Skeletal muscle cell (primary cell): Measurements from ENCODE around the gene TRAF7.

Source experiments
- DNase-seq: peaks from one replicate; pipeline ENCODE4 v3.0.0-alpha.2; 2010; ENCODE audit warnings: low read depth
- H3K4me3 ChIP-seq: 2 replicates; pipeline ENCODE4 v1.5.1; 2011; ENCODE audit warnings: low read depth, mild to moderate bottlenecking, control low read depth, low read length, moderate library complexity

The TRAF7 gene

DNA sequence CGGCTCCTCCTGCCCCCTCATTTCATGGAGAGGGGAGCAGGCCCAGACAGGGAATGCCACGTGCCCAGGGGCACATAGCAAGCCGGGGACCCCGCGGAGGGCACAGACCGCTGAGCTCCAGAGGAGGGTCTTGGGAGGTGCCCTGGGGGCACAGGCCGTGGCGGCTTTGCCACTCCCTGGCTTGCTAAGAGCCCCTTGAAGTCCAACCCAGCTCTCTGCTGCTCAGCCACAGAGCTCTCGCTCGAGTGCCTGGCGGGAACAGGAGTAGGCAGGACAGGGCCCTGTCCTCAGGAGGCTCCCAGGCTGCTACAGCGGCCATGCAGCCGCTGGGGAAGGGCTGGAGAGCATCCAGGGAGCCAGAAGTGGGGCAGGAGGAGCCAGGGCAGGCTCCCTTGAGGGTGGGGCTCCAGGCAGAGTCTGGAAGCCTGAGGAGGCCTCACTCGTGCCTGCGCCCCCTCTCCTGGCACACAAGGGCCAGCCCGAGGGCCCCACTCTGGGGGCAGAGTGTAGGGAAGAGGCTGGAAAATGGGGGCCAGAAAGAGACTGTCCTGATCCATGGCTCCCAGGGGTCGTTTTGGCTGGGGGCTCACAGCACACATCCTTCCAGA is 11.6 kb upstream of the TRAF7 start:
- no peak for DNase-seq
- H3K4me3 ChIP-seq = no peak overlapping the region

DNA sequence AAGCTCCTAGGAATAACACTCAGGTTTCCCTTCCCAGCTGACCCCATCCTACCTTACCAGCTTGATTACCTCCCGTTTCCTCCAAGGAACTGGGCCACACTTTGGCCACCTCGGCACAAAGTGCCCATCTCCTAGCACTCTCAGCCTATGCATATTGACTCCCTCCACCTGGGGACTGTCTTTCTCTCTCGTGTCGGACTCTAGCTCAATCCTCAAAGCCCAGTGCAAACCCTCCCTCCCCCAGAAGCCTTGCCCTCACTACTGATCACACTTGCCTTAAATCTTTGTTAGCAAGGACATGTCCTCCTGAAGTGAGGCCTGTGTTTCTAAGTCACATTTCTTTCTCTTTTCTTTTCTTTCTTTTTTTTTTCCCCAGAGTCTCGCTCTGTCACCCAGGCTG is 9.7 kb upstream of the TRAF7 start:
- DNase-seq = no peak
- no peak overlapping the region for H3K4me3 ChIP-seq

DNA sequence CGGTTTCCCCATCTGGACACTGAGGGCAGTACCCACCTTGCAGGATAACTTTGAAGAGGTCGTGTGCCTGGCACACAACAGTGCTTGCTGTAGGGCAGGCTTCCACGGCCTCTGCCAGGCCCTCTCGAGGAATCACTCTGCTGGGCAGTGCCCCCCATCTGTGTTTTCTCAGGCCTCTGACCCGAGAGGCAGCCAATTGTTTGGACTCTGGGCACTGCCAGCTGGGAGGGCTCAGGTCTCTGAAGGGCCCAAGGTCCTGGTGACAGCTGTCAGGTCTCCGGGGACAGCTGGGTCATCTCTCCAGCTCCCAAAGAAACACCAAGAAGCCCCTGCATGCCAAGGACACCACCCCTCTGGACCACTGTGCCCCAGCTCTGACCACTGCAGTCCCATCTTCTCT is 8.2 kb upstream of the TRAF7 start:
- DNase-seq = no peak
- H3K4me3 ChIP-seq = no peak overlapping the region

DNA sequence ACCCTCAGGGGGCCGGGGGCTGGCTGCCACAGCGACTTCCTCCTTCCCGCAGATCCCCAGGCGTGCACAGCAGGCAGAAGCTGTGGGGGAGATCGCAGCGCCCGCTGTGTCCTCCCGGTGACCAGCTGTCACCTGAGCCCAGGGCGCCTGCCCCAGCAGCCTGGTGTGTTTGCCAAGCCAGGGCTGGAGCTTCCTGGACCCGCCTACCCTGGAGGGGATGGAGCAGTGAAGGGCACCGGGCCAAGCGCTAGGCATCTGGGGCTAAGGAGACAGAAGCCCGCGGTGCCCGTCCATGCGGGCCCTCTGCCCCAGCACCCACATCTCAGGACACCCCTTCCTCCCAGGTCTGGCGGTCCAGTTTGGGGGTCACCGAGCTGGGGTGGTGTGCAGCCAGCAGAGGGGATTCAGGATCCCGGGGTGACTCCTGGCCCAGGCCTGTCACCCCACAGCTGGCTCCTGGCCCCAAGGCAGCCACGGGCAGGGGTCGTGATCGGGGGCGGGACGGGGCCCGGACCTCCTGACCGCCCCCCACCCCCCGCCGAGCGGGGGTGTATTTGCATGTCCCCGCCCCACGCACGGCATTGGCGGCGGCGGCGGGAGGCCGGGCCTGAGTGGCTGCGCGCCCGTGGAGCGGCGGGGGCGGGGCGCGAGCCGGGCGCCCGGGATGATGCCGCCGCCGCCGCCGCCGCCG is 7.5 kb upstream of the TRAF7 start, which contains the start of gene RAB26:
Gene RAB26, plus strand, starts transcription at position 645 of the 691 bp plus-strand sequence. CDS start 159 bp downstream, outside the sequence.
- DNase-seq = no peak
- H3K4me3 ChIP-seq = peak within 1 kb of the TSS; percentile 48

DNA sequence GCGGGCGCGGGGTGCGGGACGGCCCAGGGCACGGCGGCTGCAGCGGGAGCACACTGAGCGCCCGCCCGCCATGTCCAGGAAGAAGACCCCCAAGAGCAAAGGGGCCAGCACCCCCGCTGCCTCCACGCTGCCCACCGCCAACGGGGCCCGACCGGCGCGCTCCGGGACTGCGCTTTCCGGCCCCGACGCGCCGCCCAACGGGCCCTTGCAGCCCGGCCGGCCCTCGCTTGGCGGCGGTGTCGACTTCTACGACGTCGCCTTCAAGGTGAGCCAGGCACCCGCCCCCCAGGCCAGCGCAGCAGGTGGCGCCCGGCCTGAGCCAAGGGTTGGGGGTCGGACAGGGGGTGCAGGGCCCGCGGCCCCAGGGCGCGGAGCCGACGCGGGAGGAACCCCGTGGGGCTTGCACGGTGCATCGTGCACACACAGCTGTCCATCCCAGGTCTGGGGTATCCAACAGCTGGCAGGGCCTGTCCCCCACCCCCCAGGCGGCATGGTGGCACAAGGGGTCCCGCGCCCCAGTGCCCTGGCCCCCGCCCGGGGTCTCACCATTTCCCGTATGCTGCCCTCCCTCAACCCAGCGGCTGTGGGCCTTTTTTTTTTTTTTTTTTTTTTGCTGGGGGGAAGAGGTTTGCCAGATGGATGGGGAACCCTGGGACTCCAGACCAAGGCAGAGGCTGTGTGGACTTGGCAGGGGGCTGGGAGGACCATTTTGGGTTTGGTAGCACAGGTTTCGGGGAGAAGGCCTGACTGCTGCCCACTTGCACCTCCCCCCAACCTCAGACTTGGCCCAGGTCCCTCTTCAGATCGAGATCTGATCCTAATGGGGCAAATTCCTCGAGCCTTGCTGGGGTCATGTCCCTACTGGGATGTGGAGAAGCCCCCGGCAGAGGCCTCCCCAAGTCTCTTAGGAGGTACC is 6.6 kb upstream of the TRAF7 start:
- H3K4me3 ChIP-seq = peak overlapping the region; percentile 48
- DNase-seq = no peak

DNA sequence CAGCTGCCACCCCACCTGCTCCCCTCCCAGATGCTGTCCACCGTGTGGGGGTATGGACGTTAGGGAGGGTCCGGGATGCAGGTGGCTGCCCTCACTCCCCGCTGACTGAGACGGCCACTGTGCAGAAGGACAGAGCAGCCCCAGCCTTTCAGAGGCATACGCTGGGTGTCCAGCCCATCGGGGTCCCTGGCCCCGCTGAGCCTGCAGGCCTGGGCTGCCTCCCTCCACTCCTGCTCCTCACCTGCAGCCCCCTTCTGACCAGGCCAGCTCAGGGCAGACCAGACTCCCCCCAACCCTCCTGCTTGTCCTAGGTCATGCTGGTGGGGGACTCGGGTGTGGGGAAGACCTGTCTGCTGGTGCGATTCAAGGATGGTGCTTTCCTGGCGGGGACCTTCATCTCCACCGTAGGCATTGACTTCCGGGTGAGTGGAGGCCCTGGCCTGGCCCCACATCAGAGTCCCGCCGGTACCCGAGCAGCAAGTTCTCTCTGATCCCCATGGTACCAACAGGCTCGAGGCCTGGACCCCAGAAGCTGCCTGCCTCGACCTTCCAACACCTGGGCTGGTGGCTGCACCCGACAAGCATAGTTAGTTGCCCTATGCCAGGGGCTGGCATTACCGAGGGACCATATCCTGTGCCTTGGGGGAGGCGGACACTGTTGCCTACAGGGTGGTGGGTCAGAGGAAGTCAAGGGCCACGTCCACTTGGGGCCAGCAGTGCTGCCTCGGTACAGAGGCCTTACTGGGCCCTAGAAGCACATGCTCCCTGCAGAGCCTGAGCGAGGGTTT is 5.8 kb upstream of the TRAF7 start:
- H3K4me3 ChIP-seq = peak overlapping the region; percentile 3
- no peak for DNase-seq

DNA sequence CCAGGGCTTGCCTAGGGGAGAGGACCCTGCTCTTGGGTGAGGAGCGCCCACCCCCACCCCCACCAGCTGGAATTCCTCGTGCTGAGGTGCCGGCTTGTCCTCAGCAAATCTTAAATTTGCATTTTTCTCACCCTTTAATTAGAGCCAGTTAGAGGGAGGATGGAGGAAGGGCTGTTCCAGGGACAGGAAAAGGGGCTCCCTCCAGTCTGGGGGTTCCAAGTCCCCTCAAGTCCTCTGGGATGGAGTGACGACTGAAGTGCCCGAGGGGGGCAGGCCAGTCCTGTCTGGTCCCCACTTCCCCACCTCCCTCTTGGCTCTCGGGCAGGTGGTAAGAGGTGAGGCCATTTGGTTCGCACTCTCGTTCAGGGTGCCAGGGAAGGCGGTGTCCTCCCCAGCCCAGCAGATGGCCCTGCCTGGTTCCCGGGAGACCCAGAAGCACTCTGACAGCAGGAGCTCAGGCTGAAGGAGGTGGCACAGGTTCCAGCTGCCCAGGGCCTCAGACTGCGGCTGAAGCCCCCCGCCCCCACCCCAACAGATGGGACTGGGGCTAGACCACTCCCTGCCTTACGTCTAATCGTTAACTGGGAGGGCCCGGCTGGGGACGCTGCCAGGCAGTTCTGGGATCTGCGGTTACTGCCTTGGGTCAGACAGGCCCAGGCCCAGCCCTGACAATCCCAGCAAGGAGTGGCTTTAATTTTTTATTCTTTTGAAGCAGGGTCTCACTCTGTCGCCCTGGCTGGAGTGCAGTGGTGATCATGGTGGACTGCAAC is 5.0 kb upstream of the TRAF7 start:
- no peak overlapping the region for H3K4me3 ChIP-seq
- DNase-seq = no peak

DNA sequence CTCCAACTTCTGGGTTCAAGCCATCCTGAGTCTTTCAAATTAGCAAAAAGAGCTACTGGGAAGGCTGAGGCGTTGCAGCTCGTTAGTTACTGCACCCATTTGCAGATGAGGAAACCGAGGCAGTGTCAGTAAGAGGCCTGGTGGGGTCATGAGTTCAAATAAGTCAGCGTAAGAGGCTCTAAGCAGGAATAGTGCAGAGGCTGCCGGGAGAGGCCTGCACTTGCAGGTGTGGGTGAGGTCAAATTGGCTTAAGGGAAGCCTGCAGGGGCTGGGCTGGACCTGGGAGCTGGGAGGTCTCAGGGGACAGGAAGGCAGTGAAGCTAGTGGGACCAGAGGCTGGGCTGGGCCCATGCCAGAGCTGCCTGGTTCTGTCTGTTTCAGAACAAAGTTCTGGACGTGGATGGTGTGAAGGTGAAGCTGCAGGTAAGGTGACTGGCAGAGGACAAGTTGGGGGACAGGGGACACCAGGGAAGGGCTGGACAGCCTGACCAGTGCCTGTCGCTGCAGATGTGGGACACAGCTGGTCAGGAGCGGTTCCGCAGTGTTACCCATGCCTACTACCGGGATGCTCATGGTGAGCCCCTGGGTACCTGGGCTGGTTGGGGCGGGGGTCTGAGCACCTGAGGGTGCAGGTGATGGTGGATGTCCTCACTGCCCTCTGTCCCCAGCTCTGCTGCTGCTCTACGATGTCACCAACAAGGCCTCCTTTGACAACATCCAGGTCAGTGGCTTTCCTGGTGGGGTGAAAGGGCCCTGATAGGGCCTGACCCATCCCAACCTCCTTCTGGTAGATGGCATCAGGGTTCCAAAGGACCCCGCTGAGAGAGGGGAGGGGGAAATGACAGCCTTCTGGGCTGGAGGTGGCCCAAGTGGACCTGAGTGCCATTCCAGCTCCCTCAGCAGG is 4.1 kb upstream of the TRAF7 start:
- no peak overlapping the region for H3K4me3 ChIP-seq
- DNase-seq = no peak

DNA sequence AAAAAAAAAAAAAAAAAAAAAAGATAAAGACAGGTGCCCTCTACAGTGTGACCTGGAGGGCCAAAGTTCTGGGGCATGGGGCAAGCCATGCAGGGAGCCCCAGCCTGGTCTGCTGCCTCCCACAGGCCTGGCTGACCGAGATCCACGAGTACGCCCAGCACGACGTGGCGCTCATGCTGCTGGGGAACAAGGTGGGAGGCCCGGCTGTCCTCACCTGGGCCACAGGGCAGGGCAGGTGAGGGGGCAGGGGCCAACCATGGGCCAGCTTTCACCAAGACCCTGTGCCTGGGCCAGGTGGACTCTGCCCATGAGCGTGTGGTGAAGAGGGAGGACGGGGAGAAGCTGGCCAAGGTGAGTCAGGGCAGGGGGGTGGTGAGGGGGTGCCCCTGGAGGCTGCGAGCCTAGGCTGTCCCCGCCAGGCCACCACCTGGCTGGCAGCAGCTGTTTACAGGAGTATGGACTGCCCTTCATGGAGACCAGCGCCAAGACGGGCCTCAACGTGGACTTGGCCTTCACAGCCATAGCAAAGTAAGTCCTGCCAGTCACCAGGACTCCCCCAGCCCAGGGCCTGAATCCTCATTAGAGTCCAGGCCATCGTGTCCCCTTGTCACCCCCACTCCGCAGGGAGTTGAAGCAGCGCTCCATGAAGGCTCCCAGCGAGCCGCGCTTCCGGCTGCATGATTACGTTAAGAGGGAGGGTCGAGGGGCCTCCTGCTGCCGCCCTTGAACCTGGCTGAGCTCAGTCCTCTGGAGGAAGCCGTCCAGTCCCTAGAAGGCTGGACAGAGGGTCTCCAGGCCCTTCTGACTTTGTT is 2.7 kb upstream of the TRAF7 start:
- peak overlapping the region; percentile 91 for H3K4me3 ChIP-seq

DNA sequence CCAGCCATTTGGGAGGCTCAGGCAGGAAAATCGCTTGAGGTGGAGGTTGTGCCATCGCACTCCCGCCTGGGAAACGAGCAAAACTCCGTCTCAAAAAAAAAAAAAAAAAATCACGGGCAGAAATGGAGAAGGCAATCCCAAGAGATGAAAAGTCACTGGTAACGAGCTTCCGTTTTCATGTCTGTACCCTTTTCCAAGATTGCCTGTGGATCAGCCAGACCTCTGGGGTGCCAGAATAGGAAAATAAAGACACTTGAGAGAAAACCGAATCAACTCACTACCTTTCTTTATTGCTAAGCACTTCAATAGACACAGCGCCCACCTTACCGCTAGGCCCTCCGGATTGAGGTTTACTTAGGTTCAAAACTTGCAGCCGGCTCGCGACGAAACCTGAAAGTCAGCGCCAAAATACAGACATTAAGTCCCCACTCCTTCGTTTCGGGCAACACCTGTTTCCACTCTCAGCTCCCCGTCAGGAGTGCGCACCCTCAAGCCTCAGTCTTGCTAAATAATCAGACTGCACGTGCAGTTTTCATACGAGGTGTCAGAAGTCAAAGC is 970 bp upstream of the TRAF7 start:
- peak overlapping the region; percentile 91 for H3K4me3 ChIP-seq
- no peak for DNase-seq

More for the DNA sequence above, 2.7 kb upstream of the TRAF7 start:
- DNase-seq = no peak

DNA sequence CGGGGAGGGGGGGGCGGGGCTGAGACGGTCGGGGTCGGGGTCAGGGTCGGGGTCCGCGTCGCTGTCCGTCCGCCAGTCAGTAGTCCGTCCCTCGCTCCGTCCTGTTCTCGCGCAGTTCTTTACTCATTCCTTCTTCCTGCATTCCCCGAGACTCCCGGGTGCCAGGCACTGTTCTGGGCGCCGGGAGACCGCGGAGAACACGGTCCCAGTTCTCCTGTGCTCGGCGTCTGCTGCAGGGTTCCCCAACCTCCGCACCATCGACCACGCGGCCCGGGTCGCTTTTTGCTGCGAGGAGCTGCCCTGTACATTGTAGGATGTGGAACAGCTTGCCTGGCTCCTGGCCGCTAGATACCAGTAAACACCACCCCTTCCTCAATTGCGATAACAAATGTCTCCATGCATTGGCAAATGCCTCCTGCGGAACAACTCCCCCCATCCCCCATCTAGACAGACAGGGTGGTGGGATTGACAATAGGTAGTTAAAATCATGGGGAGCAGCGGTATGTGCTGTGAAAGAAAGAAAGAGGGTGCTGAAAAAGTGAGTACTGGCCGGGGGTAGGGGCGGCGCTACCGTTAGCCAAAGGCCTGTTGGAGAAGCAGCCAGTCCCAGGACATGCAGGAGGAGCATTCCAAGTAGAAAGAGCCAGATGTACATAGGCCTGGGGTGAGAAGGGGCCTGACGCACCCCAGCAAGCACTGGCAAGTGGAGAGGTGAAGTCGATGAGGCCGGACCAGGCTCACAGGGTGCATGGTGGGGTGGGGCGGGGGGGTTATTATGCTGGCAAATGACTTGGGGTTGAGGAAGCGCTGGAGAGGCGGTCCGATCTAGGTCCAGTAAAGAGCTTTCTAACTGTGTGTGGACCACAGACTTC is 631 bp downstream of the TRAF7 start:
- no peak for DNase-seq
- H3K4me3 ChIP-seq = peak overlapping the region; percentile 88

DNA sequence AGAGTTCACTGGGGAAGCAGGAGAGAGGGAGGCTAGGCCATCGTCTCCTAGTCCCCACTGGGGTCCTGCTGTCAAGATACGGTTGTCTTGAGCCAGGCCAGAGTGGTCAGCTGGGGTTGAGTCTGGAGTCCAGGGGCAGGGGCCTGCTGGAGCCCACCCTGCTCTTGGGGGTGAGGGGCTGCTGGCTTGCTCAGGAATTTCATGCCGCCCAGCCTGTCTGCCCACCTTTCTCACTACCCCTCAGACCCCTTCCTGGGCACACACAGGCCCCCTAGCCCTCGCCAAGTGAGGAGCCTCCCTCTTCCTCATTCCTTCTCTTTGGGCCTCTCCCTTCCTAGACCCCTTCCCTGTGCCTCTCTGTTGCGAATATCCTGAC is 1.3 kb downstream of the TRAF7 start:
- no peak for DNase-seq
- H3K4me3 ChIP-seq = peak overlapping the region; percentile 88

DNA sequence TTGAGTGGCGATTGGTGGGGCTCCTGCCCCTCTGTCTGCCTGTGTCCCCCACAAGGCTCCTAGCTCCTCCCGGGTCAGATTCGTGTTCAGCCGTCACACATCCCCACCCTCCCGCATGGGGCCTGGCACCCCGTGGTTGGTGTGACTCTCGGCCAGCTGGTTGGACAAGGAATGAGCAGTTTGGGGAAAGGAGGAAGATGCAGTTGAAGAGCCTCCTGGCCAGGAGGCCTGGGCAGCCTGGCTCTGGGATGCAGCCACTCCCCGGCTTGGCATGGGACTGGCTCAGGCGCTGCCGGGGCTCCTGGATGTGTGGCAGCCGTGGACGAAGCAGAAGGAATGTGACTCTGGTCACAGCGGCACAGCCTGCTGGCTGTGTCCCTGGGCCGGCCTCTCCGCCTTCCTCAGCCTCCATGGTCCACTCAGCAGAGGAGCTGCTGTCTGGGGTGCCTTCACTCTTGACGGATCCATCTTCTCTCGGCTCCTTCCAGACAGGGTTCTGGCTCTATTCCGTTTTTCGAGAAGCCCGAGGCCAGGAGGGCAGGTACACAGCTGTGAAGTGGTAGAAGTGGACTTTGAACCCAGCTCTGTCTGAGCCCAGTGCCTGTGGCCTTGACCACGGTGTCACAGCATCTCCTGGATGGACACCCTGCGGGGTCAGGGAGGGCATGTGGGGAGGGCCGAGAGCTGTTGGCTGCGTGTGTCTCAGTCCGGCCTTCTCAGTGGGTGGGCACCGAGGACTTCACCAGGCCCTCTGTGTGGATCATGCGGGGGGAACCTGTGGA is 2.1 kb downstream of the TRAF7 start:
- H3K4me3 ChIP-seq = no peak overlapping the region

DNA sequence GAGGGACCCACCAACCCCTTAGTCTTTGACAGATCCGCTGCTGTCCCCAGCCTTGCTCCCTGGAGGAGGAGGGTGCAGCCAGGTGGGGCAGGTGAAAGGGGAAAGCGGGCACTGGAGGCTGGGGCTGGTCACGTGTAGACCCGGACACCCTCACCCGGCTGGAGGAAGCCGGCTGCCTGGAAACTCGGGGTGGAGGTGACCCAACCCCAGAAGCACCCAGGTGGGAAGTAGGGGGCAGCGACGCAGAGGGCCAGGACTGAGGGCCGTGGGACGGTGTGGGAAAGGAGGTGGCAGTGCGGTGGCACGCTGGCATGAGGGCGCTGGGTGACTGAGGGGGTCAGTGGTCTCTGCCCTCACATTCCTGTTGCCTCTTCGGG is 2.7 kb downstream of the TRAF7 start:
- H3K4me3 ChIP-seq = no peak overlapping the region
- no peak for DNase-seq

More for the DNA sequence above, 2.1 kb downstream of the TRAF7 start:
- no peak for DNase-seq

DNA sequence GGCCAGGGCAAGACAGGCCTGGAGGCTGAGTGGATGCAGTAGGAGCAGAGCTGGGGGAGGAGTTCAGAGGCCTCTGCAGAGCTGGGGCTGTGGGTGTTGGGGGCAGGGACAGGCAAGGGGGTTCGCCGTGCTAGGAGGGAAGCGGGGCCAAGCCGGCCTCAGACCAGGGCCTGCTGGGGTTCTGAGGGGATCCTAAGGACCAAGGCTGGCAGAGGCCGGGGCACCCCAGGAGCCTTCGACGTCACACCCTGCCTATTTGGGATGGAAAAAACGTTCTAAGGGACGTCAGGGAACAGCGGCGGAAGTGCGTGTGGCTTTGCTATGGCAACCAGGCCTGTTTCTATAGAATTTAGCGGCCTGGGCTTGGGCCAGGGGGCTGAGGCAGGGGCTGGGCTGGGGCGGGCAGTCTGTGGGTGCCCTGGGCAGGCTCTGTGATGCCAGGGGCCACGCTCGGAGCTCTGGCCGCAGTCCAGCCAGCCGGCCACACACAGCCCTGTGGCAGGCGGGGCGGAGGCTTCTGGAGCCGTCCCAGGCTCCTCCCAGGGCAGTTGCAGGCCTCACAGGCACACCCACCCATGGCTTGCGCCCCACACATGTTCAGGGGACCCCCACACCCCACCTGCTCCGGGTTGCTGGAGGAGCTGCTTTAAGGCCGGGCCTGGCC is 3.7 kb downstream of the TRAF7 start:
- H3K4me3 ChIP-seq = peak overlapping the region; percentile 6
- no peak for DNase-seq
